Amygdala (tissue), 56 donors: ENCODE data around the gene TBX2.

Source experiments
- DNase-seq, 56 donors: peaks; one replicate each; lab custom pipeline; 2025; lab: John Stamatoyannopoulos, UW

TBX2 gene

GRCh38 chr17:61368049-61368831 is 31.4 kb upstream of the TBX2 start:
- no peak for DNase-seq

- peak in 1 of 56 donors; percentile 10 for DNase-seq
Observed at GRCh38 chr17:61368832-61369450, 30.7 kb upstream of the TBX2 start.

GRCh38 chr17:61369751-61370150 is 29.9 kb upstream of the TBX2 start:
- no peak for DNase-seq

GRCh38 chr17:61371179-61371578 is 28.5 kb upstream of the TBX2 start:
- DNase-seq, result no peak

- no peak for DNase-seq
Observed at GRCh38 chr17:61371606-61372005, 28.0 kb upstream of the TBX2 start.

- no peak for DNase-seq
Observed at GRCh38 chr17:61372436-61372835, 27.2 kb upstream of the TBX2 start.

- no peak for DNase-seq
Observed at GRCh38 chr17:61376931-61377838, 22.5 kb upstream of the TBX2 start.

- no peak for DNase-seq
Observed at GRCh38 chr17:61378658-61379456, 20.8 kb upstream of the TBX2 start.

- no peak for DNase-seq
Observed at GRCh38 chr17:61379457-61380216, 20.0 kb upstream of the TBX2 start.

- DNase-seq, result no peak
Observed at GRCh38 chr17:61380217-61380835, 19.3 kb upstream of the TBX2 start.

GRCh38 chr17:61380836-61381525 is 18.7 kb upstream of the TBX2 start:
- DNase-seq, result peak in 11 of 56 donors; percentile 5 to 41 (median 19)

- no peak for DNase-seq
Observed at GRCh38 chr17:61381537-61381936, 18.1 kb upstream of the TBX2 start.

GRCh38 chr17:61382796-61383688 is 16.6 kb upstream of the TBX2 start:
- DNase-seq, result no peak

- DNase-seq, result no peak
Observed at GRCh38 chr17:61383689-61384201, 15.9 kb upstream of the TBX2 start.

- no peak for DNase-seq
Observed at GRCh38 chr17:61384354-61384691, 15.3 kb upstream of the TBX2 start.

GRCh38 chr17:61384692-61385576 is 14.7 kb upstream of the TBX2 start:
- no peak for DNase-seq
